ENCODE data around the gene TBC1D22A.
A peak's percentile ranks its signal among the peaks of the same experiment; 100 is the strongest.

TBC1D22A gene

GRCh38 chr22:47091921-47092700, 329.7 kb downstream of the TBC1D22A start:
- DNase-seq, result no peak

GRCh38 chr22:47092896-47093311, 330.5 kb downstream of the TBC1D22A start:
- DNase-seq, result no peak

GRCh38 chr22:47093720-47094119, 331.3 kb downstream of the TBC1D22A start:
- no peak for DNase-seq

GRCh38 chr22:47094861-47095330, 332.4 kb downstream of the TBC1D22A start:
- no peak for DNase-seq

- DNase-seq, result no peak
Measured at GRCh38 chr22:47095395-47096122, 333.1 kb downstream of the TBC1D22A start.

- DNase-seq, result no peak
Measured at GRCh38 chr22:47098121-47098520, 335.7 kb downstream of the TBC1D22A start.

- DNase-seq, result no peak
Measured at GRCh38 chr22:47098554-47098953, 336.1 kb downstream of the TBC1D22A start.

GRCh38 chr22:47100019-47100418, 337.6 kb downstream of the TBC1D22A start:
- DNase-seq, result no peak

- DNase-seq, result no peak
Measured at GRCh38 chr22:47100646-47101200, 338.3 kb downstream of the TBC1D22A start.

- DNase-seq, result no peak
Measured at GRCh38 chr22:47101321-47101885, 339.0 kb downstream of the TBC1D22A start.

GRCh38 chr22:47102081-47102480, 339.6 kb downstream of the TBC1D22A start:
- no peak for DNase-seq

GRCh38 chr22:47102648-47103047, 340.2 kb downstream of the TBC1D22A start:
- no peak for DNase-seq

GRCh38 chr22:47105085-47105484, 342.6 kb downstream of the TBC1D22A start:
- DNase-seq, result no peak

GRCh38 chr22:47106806-47107205, 344.4 kb downstream of the TBC1D22A start:
- DNase-seq, result no peak

GRCh38 chr22:47107431-47107830, 345.0 kb downstream of the TBC1D22A start:
- peak in 1 of 2 experiments; percentile 57 for DNase-seq

- no peak for DNase-seq
Measured at GRCh38 chr22:47110817-47111443, 348.5 kb downstream of the TBC1D22A start.

- no peak for DNase-seq
Measured at GRCh38 chr22:47111626-47112581, 349.5 kb downstream of the TBC1D22A start.

- no peak for DNase-seq
Measured at GRCh38 chr22:47112582-47112965, 350.1 kb downstream of the TBC1D22A start.

- no peak for DNase-seq
Measured at GRCh38 chr22:47112994-47113852, 350.8 kb downstream of the TBC1D22A start.

GRCh38 chr22:47113853-47114415, 351.5 kb downstream of the TBC1D22A start:
- DNase-seq, result no peak
